GM12874 (cell line): ENCODE results near the gene SMTNL2.

Experiments used
- CTCF ChIP-seq: IDR thresholded peaks from 2 replicates; pipeline ENCODE4 v1.5.1; 2011; ENCODE audit warnings: low read depth, mild to moderate bottlenecking, control low read depth, low read length, moderate library complexity; ENCODE audit not compliant: insufficient read depth

SMTNL2 gene

GRCh38 chr17:4597975-4598374 lies 13.6 kb downstream of the SMTNL2 start:
- no peak for TF ChIP-seq CTCF

GRCh38 chr17:4598776-4599504 lies 14.6 kb downstream of the SMTNL2 start:
- TF ChIP-seq CTCF = no peak

- TF ChIP-seq CTCF = no peak
These were observed 15.4 kb downstream of the SMTNL2 start for GRCh38 chr17:4599505-4600281.

- no peak for TF ChIP-seq CTCF
These were observed 16.2 kb downstream of the SMTNL2 start for GRCh38 chr17:4600563-4600962.

GRCh38 chr17:4601326-4601725 lies 17.0 kb downstream of the SMTNL2 start:
- TF ChIP-seq CTCF = no peak

- no peak for TF ChIP-seq CTCF
These were observed 17.7 kb downstream of the SMTNL2 start for GRCh38 chr17:4602041-4602440.

- TF ChIP-seq CTCF = no peak
These were observed 19.8 kb downstream of the SMTNL2 start for GRCh38 chr17:4604111-4604644.
